ENCODE data around the gene PTPRR. TPM values are rescaled to one million over a fixed set of nuclear protein-coding genes. Genes with fewer than 3 reads are reported as not detected.
A peak's percentile ranks its signal among the peaks of the same experiment; 100 is the strongest.

The PTPRR gene
- total and polyA plus RNA-seq, 2 donors (not counting 1 experiment from before 2014, with no cell fraction given), result 0.44 to 0.50 TPM

- Histone ChIP-seq H3K9ac (ENCODE audit: insufficient read depth, low read length) (no peak overlapping the region), H3K4me2 (ENCODE audit: extremely low read depth, insufficient read depth, low read length) (no peak overlapping the region)
These were observed 67.2 kb downstream of the PTPRR start for GRCh38 chr12:70853326-70853725.

GRCh38 chr12:70852416-70853150 is 68.0 kb downstream of the PTPRR start:
- Histone ChIP-seq H3K27me3 (ENCODE audit: control insufficient read depth, insufficient read depth, low read length) (no peaks in the 10 kb centered on the region), H3K9ac (ENCODE audit: insufficient read depth, low read length) (no peak overlapping the region), H3K4me2 (ENCODE audit: extremely low read depth, insufficient read depth, low read length) (no peak overlapping the region), H3K9me3 (ENCODE audit: control insufficient read depth, insufficient read depth, low read depth, low read length) (no peaks in the 10 kb centered on the region), H3K4me1 (ENCODE audit: control insufficient read depth, extremely low read depth, insufficient read depth, low read length) (no peaks in the 10 kb centered on the region), H3K79me2 (ENCODE audit: control insufficient read depth, insufficient read depth, low read length) (no peaks in the 10 kb centered on the region), H3K27ac (ENCODE audit: insufficient read depth, low read length) (no peak overlapping the region), H3K36me3 (ENCODE audit: control insufficient read depth, insufficient read depth, low read length) (no peaks in the 10 kb centered on the region), H2AFZ (ENCODE audit: low read length) (no peak overlapping the region), H3K4me3 (replicated peaks in 1 of 4; ENCODE audit: control extremely low read depth in 1 of 4, insufficient read depth in 1 of 4, low read depth in 3 of 4, low read length in 4 of 4) (no peak overlapping the region), H4K20me1 (ENCODE audit: control insufficient read depth, extremely low read depth, insufficient read depth, low read length) (no peaks in the 10 kb centered on the region)
- DNase-seq (ENCODE audit: low read depth in 2 of 2), result no peak
- TF ChIP-seq EZH2 (IDR thresholded peaks at IDR 0.05; ENCODE audit: low read length, missing control alignments) (no peak), CTCF (conservative IDR thresholded peaks at IDR 0.05 in 1 of 2, IDR thresholded peaks at IDR 0.05 in 1 of 2; ENCODE audit: low read depth in 1 of 2, low read length in 2 of 2) (no peak)

More at GRCh38 chr12:70853326-70853725, 67.2 kb downstream of the PTPRR start:
- DNase-seq (ENCODE audit: low read depth in 2 of 2), result peak; percentile 36 to 99
- Histone ChIP-seq H3K36me3 (ENCODE audit: control insufficient read depth, insufficient read depth, low read length) (no peaks in the 10 kb centered on the region), H3K4me1 (ENCODE audit: control insufficient read depth, extremely low read depth, insufficient read depth, low read length) (no peaks in the 10 kb centered on the region), H3K9me3 (ENCODE audit: control insufficient read depth, insufficient read depth, low read depth, low read length) (no peaks in the 10 kb centered on the region), H4K20me1 (ENCODE audit: control insufficient read depth, extremely low read depth, insufficient read depth, low read length) (no peaks in the 10 kb centered on the region), H2AFZ (ENCODE audit: low read length) (no peak overlapping the region), H3K4me3 (replicated peaks in 1 of 4; ENCODE audit: control extremely low read depth in 1 of 4, insufficient read depth in 1 of 4, low read depth in 3 of 4, low read length in 4 of 4) (no peak overlapping the region), H3K27ac (ENCODE audit: insufficient read depth, low read length) (no peak overlapping the region), H3K27me3 (ENCODE audit: control insufficient read depth, insufficient read depth, low read length) (no peaks in the 10 kb centered on the region), H3K79me2 (ENCODE audit: control insufficient read depth, insufficient read depth, low read length) (no peaks in the 10 kb centered on the region)
- TF ChIP-seq CTCF (conservative IDR thresholded peaks at IDR 0.05 in 1 of 2, IDR thresholded peaks at IDR 0.05 in 1 of 2; ENCODE audit: low read depth in 1 of 2, low read length in 2 of 2) (no peak), EZH2 (IDR thresholded peaks at IDR 0.05; ENCODE audit: low read length, missing control alignments) (no peak)

GRCh38 chr12:70849265-70849960 is 71.1 kb downstream of the PTPRR start:
- Histone ChIP-seq H3K27ac (ENCODE audit: insufficient read depth, low read length) (no peak overlapping the region), H3K4me1 (ENCODE audit: control insufficient read depth, extremely low read depth, insufficient read depth, low read length) (no peaks in the 10 kb centered on the region), H3K4me3 (replicated peaks in 1 of 4; ENCODE audit: control extremely low read depth in 1 of 4, insufficient read depth in 1 of 4, low read depth in 3 of 4, low read length in 4 of 4) (no peak overlapping the region), H3K27me3 (ENCODE audit: control insufficient read depth, insufficient read depth, low read length) (no peaks in the 10 kb centered on the region), H3K79me2 (ENCODE audit: control insufficient read depth, insufficient read depth, low read length) (no peaks in the 10 kb centered on the region), H3K9ac (ENCODE audit: insufficient read depth, low read length) (no peak overlapping the region), H2AFZ (ENCODE audit: low read length) (no peak overlapping the region), H3K4me2 (ENCODE audit: extremely low read depth, insufficient read depth, low read length) (no peak overlapping the region), H4K20me1 (ENCODE audit: control insufficient read depth, extremely low read depth, insufficient read depth, low read length) (no peaks in the 10 kb centered on the region), H3K36me3 (ENCODE audit: control insufficient read depth, insufficient read depth, low read length) (no peaks in the 10 kb centered on the region), H3K9me3 (ENCODE audit: control insufficient read depth, insufficient read depth, low read depth, low read length) (no peaks in the 10 kb centered on the region)
- TF ChIP-seq EZH2 (IDR thresholded peaks at IDR 0.05; ENCODE audit: low read length, missing control alignments), result no peak
- TF ChIP-seq CTCF (conservative IDR thresholded peaks at IDR 0.05 in 1 of 2, IDR thresholded peaks at IDR 0.05 in 1 of 2; ENCODE audit: low read depth in 1 of 2, low read length in 2 of 2), result peak; percentile 28 to 54
- DNase-seq (ENCODE audit: low read depth in 2 of 2), result peak; percentile 32 to 71

Data from fibroblast of lung (primary cell).